SK-N-SH treated with all-trans-retinoic acid at 6 μM for 48 hours (cell line): ENCODE results near the gene HOOK2.
A peak's percentile ranks its signal among the peaks of the same experiment; 100 is the strongest.

Experiments
- ATAC-seq: fragments of 200-7000 bp; cut with Tn5 transposase; 3 replicates; pipeline ENCODE4 v1.9.1; 2020; ENCODE audit warnings: mild to moderate bottlenecking, moderate library complexity
- ARNTL ChIP-seq: fragments of 450-650 bp; formaldehyde crosslinking; IDR thresholded peaks from 2 replicates; pipeline ENCODE4 v1.5.0; 2020; ENCODE audit warnings: low read depth, mild to moderate bottlenecking, moderate library complexity, borderline replicate concordance
- BACH2 ChIP-seq: fragments of 250-450 bp; sonication (Bioruptor Pico); IDR thresholded peaks from 2 replicates; pipeline ENCODE4 v1.9.0; 2021; ENCODE audit warnings: mild to moderate bottlenecking, borderline replicate concordance
- CSDC2 ChIP-seq: fragments of 250-450 bp; sonication (Bioruptor Pico); IDR thresholded peaks from 2 replicates; pipeline ENCODE4 v1.5.0; 2020; ENCODE audit warnings: mild to moderate bottlenecking, moderate library complexity
- ESRRG ChIP-seq: fragments of 250-450 bp; sonication (Bioruptor Pico); IDR thresholded peaks from 2 replicates; pipeline ENCODE4 v1.6.1; 2021; ENCODE audit warnings: mild to moderate bottlenecking
- GLIS3 ChIP-seq: fragments of 250-450 bp; sonication (Bioruptor Pico); IDR thresholded peaks from 2 replicates; pipeline ENCODE4 v1.5.0; 2020; ENCODE audit warnings: mild to moderate bottlenecking, moderate library complexity
- ISL1 ChIP-seq: fragments of 250-450 bp; sonication (Bioruptor Pico); IDR thresholded peaks from 2 replicates; pipeline ENCODE4 v2.1.2; 2022; ENCODE audit warnings: mild to moderate bottlenecking, moderate library complexity
- OSR1 ChIP-seq: fragments of 250-450 bp; sonication (Bioruptor Pico); IDR thresholded peaks from 2 replicates; pipeline ENCODE4 v1.8.0; 2022; ENCODE audit warnings: moderate library complexity, mild to moderate bottlenecking, inconsistent platforms
- PPARA ChIP-seq: fragments of 250-450 bp; sonication (Bioruptor Pico); IDR thresholded peaks from 2 replicates; pipeline ENCODE4 v1.5.0; 2020; ENCODE audit warnings: mild to moderate bottlenecking, borderline replicate concordance
- RARB ChIP-seq: fragments of 250-450 bp; sonication (Bioruptor Pico); IDR thresholded peaks from 2 replicates; pipeline ENCODE4 v1.8.0; 2021; ENCODE audit warnings: mild to moderate bottlenecking, moderate library complexity
- TOX ChIP-seq: fragments of 250-450 bp; sonication (Bioruptor Pico); IDR thresholded peaks from 2 replicates; pipeline ENCODE4 v1.8.0; 2021; ENCODE audit warnings: mild to moderate bottlenecking, moderate library complexity, borderline replicate concordance
- TSHZ2 ChIP-seq: fragments of 250-450 bp; sonication (Bioruptor Pico); IDR thresholded peaks from 2 replicates; pipeline ENCODE4 v1.5.0; 2020; ENCODE audit warnings: mild to moderate bottlenecking, moderate library complexity
- ZFP3 ChIP-seq: fragments of 250-450 bp; sonication (Bioruptor Pico); IDR thresholded peaks from 2 replicates; pipeline ENCODE4 v1.5.0; 2020; ENCODE audit warnings: mild to moderate bottlenecking, moderate library complexity
- ZFP30 ChIP-seq: fragments of 450-650 bp; formaldehyde crosslinking; IDR thresholded peaks from 2 replicates; pipeline ENCODE4 v1.5.0; 2022; ENCODE audit warnings: mild to moderate bottlenecking, moderate library complexity
- ZNF565 ChIP-seq: fragments of 450-650 bp; formaldehyde crosslinking; conservative IDR thresholded peaks from 2 replicates; pipeline ENCODE4 v1.5.0; 2020; ENCODE audit warnings: low read depth, mild to moderate bottlenecking, moderate library complexity
- ZNF70 ChIP-seq: fragments of 450-650 bp; formaldehyde crosslinking; IDR thresholded peaks from 2 replicates; pipeline ENCODE4 v1.5.0; 2020; ENCODE audit warnings: mild to moderate bottlenecking, moderate library complexity
- ZNF8 ChIP-seq: fragments of 450-650 bp; formaldehyde crosslinking; IDR thresholded peaks from 2 replicates; pipeline ENCODE4 v1.5.0; 2020; ENCODE audit warnings: mild to moderate bottlenecking, moderate library complexity
- TF ChIP-seq, protein P1 (sequence below): fragments of 250-450 bp; sonication (Bioruptor Pico); IDR thresholded peaks from 2 replicates; pipeline ENCODE4 v1.5.1; 2021; ENCODE audit warnings: mild to moderate bottlenecking, moderate library complexity
- TF ChIP-seq, protein P2 (sequence below): fragments of 250-450 bp; sonication (Bioruptor Pico); IDR thresholded peaks from 2 replicates; pipeline ENCODE4 v1.8.0; 2020; ENCODE audit warnings: mild to moderate bottlenecking, moderate library complexity, borderline replicate concordance
- TF ChIP-seq, protein P3 (sequence below): fragments of 250-450 bp; sonication (Bioruptor Pico); IDR thresholded peaks from 2 replicates; pipeline ENCODE4 v1.5.1; 2020; ENCODE audit warnings: low read depth, mild to moderate bottlenecking, moderate library complexity

The HOOK2 gene

GRCh38 chr19:12804051-12804450 is 28.7 kb upstream of the HOOK2 start:
- TF ChIP-seq ZNF565 (CRISPR knock-in tag) (no peak), TSHZ2 (CRISPR knock-in tag) (no peak), RARB (CRISPR knock-in tag) (no peak), CSDC2 (CRISPR knock-in tag) (no peak), ZFP30 (no peak), ESRRG (CRISPR knock-in tag) (no peak), TOX (CRISPR knock-in tag) (no peak), ZNF70 (CRISPR knock-in tag) (no peak), ARNTL (CRISPR knock-in tag) (no peak), OSR1 (CRISPR knock-in tag) (no peak), PPARA (CRISPR knock-in tag) (no peak)
- TF ChIP-seq, protein P1, sequence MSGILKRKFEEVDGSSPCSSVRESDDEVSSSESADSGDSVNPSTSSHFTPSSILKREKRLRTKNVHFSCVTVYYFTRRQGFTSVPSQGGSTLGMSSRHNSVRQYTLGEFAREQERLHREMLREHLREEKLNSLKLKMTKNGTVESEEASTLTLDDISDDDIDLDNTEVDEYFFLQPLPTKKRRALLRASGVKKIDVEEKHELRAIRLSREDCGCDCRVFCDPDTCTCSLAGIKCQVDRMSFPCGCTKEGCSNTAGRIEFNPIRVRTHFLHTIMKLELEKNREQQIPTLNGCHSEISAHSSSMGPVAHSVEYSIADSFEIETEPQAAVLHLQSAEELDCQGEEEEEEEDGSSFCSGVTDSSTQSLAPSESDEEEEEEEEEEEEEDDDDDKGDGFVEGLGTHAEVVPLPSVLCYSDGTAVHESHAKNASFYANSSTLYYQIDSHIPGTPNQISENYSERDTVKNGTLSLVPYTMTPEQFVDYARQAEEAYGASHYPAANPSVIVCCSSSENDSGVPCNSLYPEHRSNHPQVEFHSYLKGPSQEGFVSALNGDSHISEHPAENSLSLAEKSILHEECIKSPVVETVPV (CRISPR knock-in tag), result no peak
- TF ChIP-seq, protein P2, sequence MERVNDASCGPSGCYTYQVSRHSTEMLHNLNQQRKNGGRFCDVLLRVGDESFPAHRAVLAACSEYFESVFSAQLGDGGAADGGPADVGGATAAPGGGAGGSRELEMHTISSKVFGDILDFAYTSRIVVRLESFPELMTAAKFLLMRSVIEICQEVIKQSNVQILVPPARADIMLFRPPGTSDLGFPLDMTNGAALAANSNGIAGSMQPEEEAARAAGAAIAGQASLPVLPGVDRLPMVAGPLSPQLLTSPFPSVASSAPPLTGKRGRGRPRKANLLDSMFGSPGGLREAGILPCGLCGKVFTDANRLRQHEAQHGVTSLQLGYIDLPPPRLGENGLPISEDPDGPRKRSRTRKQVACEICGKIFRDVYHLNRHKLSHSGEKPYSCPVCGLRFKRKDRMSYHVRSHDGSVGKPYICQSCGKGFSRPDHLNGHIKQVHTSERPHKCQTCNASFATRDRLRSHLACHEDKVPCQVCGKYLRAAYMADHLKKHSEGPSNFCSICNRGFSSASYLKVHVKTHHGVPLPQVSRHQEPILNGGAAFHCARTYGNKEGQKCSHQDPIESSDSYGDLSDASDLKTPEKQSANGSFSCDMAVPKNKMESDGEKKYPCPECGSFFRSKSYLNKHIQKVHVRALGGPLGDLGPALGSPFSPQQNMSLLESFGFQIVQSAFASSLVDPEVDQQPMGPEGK (CRISPR knock-in tag), result no peak
- ATAC-seq, result no peak

- ATAC-seq, result peak; percentile 25
- TF ChIP-seq ZNF8 (CRISPR knock-in tag) (no peak), ZFP30 (no peak), GLIS3 (CRISPR knock-in tag) (no peak), TSHZ2 (CRISPR knock-in tag) (no peak)
These were observed 27.1 kb upstream of the HOOK2 start for GRCh38 chr19:12802267-12803106.

DNA sequence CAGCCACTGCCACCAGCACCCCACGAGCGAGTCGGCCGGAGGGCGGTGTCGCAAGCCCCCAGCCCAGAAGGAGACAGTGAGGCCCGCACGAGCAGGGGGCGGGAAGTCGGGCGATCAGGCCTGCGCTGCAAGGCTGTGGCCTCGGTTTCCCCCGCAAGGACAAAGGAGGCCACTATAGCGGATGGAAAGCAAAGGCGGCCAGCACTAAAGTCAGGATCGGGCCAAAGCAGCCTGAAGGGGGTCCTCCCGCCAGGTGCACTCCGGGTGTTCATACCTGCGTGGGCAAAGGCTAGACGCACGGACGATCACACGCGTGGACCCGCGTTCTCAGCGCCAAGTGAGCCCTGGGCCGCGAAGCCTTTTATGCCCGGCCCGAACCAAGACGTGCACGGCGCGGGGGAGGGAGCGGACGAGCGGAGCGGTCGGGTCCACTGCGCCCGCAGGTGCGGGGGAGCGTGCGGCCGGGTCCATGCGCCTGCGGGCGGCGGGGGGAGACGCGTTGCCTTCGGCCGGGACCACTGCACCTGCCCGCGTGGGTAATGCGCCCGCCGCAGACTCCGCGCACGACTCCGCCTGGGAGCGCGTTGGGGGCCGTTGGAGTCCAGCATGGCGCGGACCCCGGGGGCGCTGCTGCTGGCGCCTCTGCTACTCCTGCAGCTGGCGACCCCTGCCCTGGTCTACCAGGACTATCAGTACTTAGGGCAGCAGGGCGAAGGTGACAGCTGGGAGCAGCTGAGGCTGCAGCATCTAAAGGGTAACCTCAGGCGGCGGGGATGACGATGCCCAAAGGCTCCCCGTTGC is 26.3 kb upstream of the HOOK2 start, which contains the start of the genes PRDX2 and THSD8:
TSS of gene PRDX2 (minus strand) at position 335 of the 801 bp plus-strand sequence. CDS start 539 bp downstream, outside the sequence.
TSS of gene THSD8 (plus strand) at position 604 of the 801 bp plus-strand sequence. CDS start at position 607, 3 bp downstream.
- peak; percentile 78 for ATAC-seq

More for the DNA sequence above, 26.3 kb upstream of the HOOK2 start, which contains the start of the genes PRDX2 and THSD8:
- TF ChIP-seq, protein P3, sequence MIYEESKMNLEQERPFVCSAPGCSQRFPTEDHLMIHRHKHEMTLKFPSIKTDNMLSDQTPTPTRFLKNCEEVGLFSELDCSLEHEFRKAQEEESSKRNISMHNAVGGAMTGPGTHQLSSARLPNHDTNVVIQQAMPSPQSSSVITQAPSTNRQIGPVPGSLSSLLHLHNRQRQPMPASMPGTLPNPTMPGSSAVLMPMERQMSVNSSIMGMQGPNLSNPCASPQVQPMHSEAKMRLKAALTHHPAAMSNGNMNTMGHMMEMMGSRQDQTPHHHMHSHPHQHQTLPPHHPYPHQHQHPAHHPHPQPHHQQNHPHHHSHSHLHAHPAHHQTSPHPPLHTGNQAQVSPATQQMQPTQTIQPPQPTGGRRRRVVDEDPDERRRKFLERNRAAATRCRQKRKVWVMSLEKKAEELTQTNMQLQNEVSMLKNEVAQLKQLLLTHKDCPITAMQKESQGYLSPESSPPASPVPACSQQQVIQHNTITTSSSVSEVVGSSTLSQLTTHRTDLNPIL (CRISPR knock-in tag), result no peak
- TF ChIP-seq ISL1 (CRISPR knock-in tag) (no peak), ZFP3 (CRISPR knock-in tag) (no peak), ZNF565 (CRISPR knock-in tag) (no peak), PPARA (CRISPR knock-in tag) (no peak), RARB (CRISPR knock-in tag) (no peak), ESRRG (CRISPR knock-in tag) (no peak), ARNTL (CRISPR knock-in tag) (no peak), OSR1 (CRISPR knock-in tag) (no peak), BACH2 (CRISPR knock-in tag) (no peak), TSHZ2 (CRISPR knock-in tag) (no peak)
- TF ChIP-seq, protein P1 (CRISPR knock-in tag), result no peak
